Activated CD4-positive, alpha-beta T cell treated with anti-CD3 and anti-CD28 coated beads, Interleukin-2, amount 10 ng/mL, durations not matched to agents 7 days and 5 days (primary cell): ENCODE data around the gene BTBD9. TPM values are rescaled to one million over a fixed set of nuclear protein-coding genes. Genes with fewer than 3 reads are reported as not detected.

ENCODE experiments used
- CTCF ChIA-PET: fragments of 350-600 bp; sonication (Branson Sonifier 250); formaldehyde crosslinking; loops from one replicate; lab custom pipeline; 2021; ENCODE audit warnings: antibody characterized with exemption; lab: Charles Lee
- POLR2A ChIA-PET: fragments of 350-600 bp; sonication (Branson Sonifier 250); formaldehyde crosslinking; loops from one replicate; lab custom pipeline; 2021; ENCODE audit warnings: antibody characterized with exemption; lab: Charles Lee
- DNase-seq: peaks from one replicate; pipeline ENCODE4 v3.0.0-alpha.2; 2020
- H3K27ac Mint-ChIP-seq: one replicate; pipeline ENCODE4 v1.8.0; 2021; ENCODE audit warnings: mild to moderate bottlenecking, moderate library complexity, mixed read lengths
- H3K27me3 Mint-ChIP-seq: one replicate; pipeline ENCODE4 v1.8.0; 2021; ENCODE audit warnings: mixed read lengths
- H3K36me3 Mint-ChIP-seq: one replicate; pipeline ENCODE4 v1.8.0; 2021; ENCODE audit warnings: low read depth, mixed read lengths
- H3K4me1 Mint-ChIP-seq: one replicate; pipeline ENCODE4 v1.8.0; 2021; ENCODE audit warnings: mixed read lengths
- H3K4me3 Mint-ChIP-seq: one replicate; pipeline ENCODE4 v1.8.0; 2021; ENCODE audit warnings: mild to moderate bottlenecking, moderate library complexity, mixed read lengths
- H3K9me3 Mint-ChIP-seq: one replicate; pipeline ENCODE4 v1.8.0; 2021; ENCODE audit warnings: mixed read lengths
- total RNA-seq, 2 experiments: library from RNA; stranded (reverse); gene quantifications; one replicate each; pipeline ENCODE4 v1.2.3, GENCODE V29; 2021

Gene BTBD9
- 10 to 100 TPM; 12.0 to 12.6 TPM for total RNA-seq

DNA sequence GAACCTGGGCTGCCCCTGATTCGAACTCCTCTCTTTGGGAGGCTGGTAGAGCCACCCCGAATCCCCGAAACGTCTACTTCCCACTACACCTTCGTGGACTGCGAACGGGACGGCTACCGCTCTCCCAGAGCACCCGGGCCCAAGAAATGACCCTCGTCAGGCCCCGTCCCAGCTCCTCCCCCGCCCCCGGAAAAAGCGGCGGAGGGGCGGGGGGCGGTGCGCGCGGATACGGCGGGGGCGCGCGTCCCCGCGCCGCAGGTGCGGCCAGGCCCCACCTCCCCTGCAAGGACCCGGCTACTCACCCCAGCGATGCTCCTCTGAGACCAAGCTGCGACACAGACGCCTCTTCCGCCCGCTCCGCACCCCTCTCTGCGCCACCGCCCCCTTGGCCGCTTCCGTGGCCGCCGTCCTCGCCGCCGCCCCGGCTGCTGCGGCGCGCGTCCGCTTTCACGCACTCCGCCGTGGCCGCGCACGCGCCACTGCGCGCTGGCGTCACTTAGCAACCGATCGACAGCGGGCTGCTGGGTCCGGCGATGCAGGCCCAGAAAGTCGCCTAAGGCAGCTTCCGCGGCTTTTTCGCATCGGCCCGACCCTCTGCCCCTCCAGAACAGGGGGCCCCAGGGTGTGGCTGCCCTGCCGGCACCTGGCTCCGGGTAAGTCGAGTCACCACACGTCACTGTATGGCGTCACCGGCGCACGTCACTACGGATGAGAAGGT lies at the start of gene BTBD9:
TSS of gene BTBD9 (minus strand) at position 432 of the 718 bp plus-strand sequence.
- H3K4me1 Mint-ChIP-seq, result peaks cover 44% of the 10 kb centered on the region
- no peaks in the 10 kb centered on the region for H3K27me3 Mint-ChIP-seq
- H3K27ac Mint-ChIP-seq, result peak within 1 kb of the TSS; percentile 95
- H3K9me3 Mint-ChIP-seq, result no peaks in the 10 kb centered on the region
- POLR2A ChIA-PET, result no interaction called here
- CTCF ChIA-PET, result interaction anchor here (0.7 to 1.3 kb wide), 4 partner anchors 10 to 331 kb away, joined by 3 to 5 read pairs (median 3); no protein-coding TSS in a partner anchor
- peaks cover 3% of the 10 kb centered on the region for H3K36me3 Mint-ChIP-seq
- H3K4me3 Mint-ChIP-seq, result peak within 1 kb of the TSS; percentile 87
- peak; percentile 81 for DNase-seq

DNA sequence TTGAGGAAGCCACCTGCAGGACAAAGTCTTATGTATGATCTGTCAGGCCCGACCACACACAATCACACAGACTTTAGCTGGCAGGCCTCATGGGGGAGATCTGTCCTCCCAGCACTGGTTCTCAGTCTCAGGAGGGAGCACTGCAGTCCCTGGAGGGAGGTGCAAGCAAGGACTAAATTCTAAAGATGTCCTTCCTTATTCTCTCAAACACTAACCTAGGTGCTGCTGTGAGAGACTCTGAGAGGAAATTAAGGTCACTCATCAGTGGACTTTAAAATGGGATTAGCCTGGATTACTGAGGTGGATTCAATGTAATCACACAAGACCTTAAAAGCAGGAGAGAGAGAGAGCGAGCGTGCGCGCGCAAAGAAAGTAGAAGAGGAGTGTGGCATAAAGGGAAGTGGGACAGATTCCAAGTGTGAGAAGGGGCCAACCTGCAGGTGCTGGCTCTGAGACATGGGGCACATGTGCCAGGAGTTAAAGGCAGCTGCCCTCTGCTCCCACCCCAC lies 48.9 kb upstream of the BTBD9 start:
- Mint-ChIP-seq H3K9me3 (no peaks in the 10 kb centered on the region), H3K36me3 (peaks cover 18% of the 10 kb centered on the region), H3K27me3 (no peaks in the 10 kb centered on the region), H3K4me3 (no peak overlapping the region), H3K27ac (peak overlapping the region; percentile 51), H3K4me1 (peaks cover 22% of the 10 kb centered on the region)
- ChIA-PET CTCF (interaction anchor here (0.6 to 1.3 kb wide), 2 partner anchors 9 to 61 kb away, joined by 3 to 4 read pairs; no protein-coding TSS in a partner anchor), POLR2A (no interaction called here)
- no peak for DNase-seq

DNA sequence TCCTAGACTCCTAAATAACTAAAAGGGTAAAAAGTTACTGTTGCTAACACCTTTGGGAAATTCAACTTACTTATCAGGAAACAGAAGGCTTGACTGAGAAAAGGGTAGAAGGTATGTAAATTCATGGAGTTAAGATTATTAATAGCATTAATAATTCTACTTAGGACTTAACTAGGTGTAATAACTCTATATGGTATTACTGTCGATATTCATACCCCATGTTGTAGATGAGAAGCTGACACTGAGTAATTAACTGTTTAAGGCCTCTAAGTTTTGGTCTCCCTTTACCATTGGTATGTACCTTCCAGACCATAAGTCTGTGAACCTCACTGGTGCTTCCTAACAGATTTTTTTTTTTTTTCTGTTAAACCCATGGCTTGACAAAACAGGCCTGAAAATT lies 47.8 kb upstream of the BTBD9 start:
- Mint-ChIP-seq H3K27me3 (no peaks in the 10 kb centered on the region), H3K4me1 (peaks cover 22% of the 10 kb centered on the region), H3K4me3 (no peak overlapping the region), H3K9me3 (no peaks in the 10 kb centered on the region), H3K36me3 (peaks cover 23% of the 10 kb centered on the region), H3K27ac (no peak overlapping the region)
- POLR2A ChIA-PET, result no interaction called here
- CTCF ChIA-PET, result interaction anchor here (0.8 to 1.3 kb wide), 2 partner anchors 8 to 9 kb away, joined by 3 to 4 read pairs; no protein-coding TSS in a partner anchor
- no peak for DNase-seq

GRCh38 chr6:38687043-38687353 lies 47.3 kb upstream of the BTBD9 start:
- POLR2A ChIA-PET, result no interaction called here
- no peak overlapping the region for H3K4me3 Mint-ChIP-seq
- peaks cover 24% of the 10 kb centered on the region for H3K36me3 Mint-ChIP-seq
- DNase-seq, result no peak
- no peaks in the 10 kb centered on the region for H3K27me3 Mint-ChIP-seq
- no peaks in the 10 kb centered on the region for H3K9me3 Mint-ChIP-seq
- no peak overlapping the region for H3K27ac Mint-ChIP-seq
- peaks cover 22% of the 10 kb centered on the region for H3K4me1 Mint-ChIP-seq
- CTCF ChIA-PET, result interaction anchor here (0.8 kb wide), 1 partner anchor 8 kb away, joined by 3 read pairs; no protein-coding TSS in a partner anchor

- Mint-ChIP-seq H3K9me3 (no peaks in the 10 kb centered on the region), H3K27me3 (no peaks in the 10 kb centered on the region), H3K4me1 (peaks cover 22% of the 10 kb centered on the region), H3K27ac (no peak overlapping the region), H3K4me3 (no peak overlapping the region), H3K36me3 (peaks cover 30% of the 10 kb centered on the region)
- no peak for DNase-seq
- POLR2A ChIA-PET, result no interaction called here
- CTCF ChIA-PET, result interaction anchor here (0.8 to 1.0 kb wide), 2 partner anchors 8 to 10 kb away, joined by 3 to 4 read pairs; no protein-coding TSS in a partner anchor
Measured at GRCh38 chr6:38686270-38687042, 46.7 kb upstream of the BTBD9 start.

DNA sequence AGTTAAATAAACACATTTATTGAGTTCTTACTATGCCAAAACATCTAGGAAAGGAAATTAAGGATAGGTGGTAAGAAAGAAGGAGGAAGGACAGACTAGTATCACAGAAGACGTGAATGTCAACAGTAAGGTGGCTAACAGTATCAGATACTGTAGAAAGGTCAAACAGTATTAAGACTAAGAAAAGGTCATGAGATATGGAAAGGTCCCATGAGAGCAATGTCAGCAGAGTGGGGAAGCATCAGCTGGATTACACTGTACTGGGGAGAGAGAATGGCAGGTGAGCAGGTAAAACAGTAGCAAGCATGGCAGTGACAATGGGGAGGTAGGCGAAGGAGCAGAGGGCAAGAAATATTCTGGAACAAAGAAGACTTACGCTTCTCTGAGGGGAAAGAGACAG lies 45.2 kb upstream of the BTBD9 start:
- Mint-ChIP-seq H3K9me3 (no peaks in the 10 kb centered on the region), H3K4me3 (no peak overlapping the region), H3K27ac (no peak overlapping the region), H3K36me3 (peaks cover 32% of the 10 kb centered on the region), H3K4me1 (peaks cover 22% of the 10 kb centered on the region), H3K27me3 (no peaks in the 10 kb centered on the region)
- ChIA-PET POLR2A (no interaction called here), CTCF (interaction anchor here (1.1 kb wide), 1 partner anchor 18 kb away, joined by 4 read pairs; the partner anchor contains the start of gene GLO1)
- DNase-seq, result no peak

DNA sequence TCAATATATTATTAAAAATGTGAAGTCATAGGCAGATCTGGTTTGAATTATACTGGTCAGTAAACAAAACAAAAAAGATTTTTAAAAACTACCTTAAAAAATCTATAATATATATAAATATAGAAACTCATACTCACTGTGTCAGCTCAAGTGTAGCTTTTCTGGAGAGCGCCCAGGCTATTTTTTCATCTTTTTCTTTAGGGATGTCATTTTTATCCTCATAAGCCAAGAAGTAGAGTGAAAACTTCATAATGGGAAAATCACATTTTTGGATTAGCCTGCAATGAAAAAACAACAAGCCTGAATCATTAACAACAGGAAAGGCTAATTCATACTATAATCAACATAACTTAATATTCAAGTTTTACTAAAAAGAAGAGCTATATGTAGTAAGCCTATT lies 44.5 kb upstream of the BTBD9 start:
- Mint-ChIP-seq H3K4me3 (no peak overlapping the region), H3K9me3 (no peaks in the 10 kb centered on the region), H3K4me1 (peaks cover 19% of the 10 kb centered on the region), H3K36me3 (peaks cover 32% of the 10 kb centered on the region), H3K27me3 (no peaks in the 10 kb centered on the region), H3K27ac (no peak overlapping the region)
- DNase-seq, result no peak
- POLR2A ChIA-PET, result no interaction called here
- CTCF ChIA-PET, result interaction anchor here (1.1 kb wide), 1 partner anchor 19 kb away, joined by 4 read pairs; the partner anchor contains the start of gene GLO1

- Mint-ChIP-seq H3K27ac (no peak overlapping the region), H3K9me3 (no peaks in the 10 kb centered on the region), H3K4me1 (peaks cover 15% of the 10 kb centered on the region), H3K36me3 (peaks cover 38% of the 10 kb centered on the region), H3K27me3 (no peaks in the 10 kb centered on the region), H3K4me3 (no peak overlapping the region)
- ChIA-PET CTCF (no interaction called here), POLR2A (no interaction called here)
- DNase-seq, result no peak
Measured at GRCh38 chr6:38681850-38682249, 42.1 kb upstream of the BTBD9 start.

- CTCF ChIA-PET, result interaction anchor here (2.0 kb wide), 1 partner anchor 8 kb away, joined by 4 read pairs; no protein-coding TSS in a partner anchor
- POLR2A ChIA-PET, result no interaction called here
- Mint-ChIP-seq H3K27ac (no peak overlapping the region), H3K9me3 (no peaks in the 10 kb centered on the region), H3K36me3 (peaks cover 54% of the 10 kb centered on the region), H3K4me1 (peaks cover 10% of the 10 kb centered on the region), H3K27me3 (no peaks in the 10 kb centered on the region), H3K4me3 (no peak overlapping the region)
- no peak for DNase-seq
Measured at GRCh38 chr6:38679668-38680067, 39.9 kb upstream of the BTBD9 start.

DNA sequence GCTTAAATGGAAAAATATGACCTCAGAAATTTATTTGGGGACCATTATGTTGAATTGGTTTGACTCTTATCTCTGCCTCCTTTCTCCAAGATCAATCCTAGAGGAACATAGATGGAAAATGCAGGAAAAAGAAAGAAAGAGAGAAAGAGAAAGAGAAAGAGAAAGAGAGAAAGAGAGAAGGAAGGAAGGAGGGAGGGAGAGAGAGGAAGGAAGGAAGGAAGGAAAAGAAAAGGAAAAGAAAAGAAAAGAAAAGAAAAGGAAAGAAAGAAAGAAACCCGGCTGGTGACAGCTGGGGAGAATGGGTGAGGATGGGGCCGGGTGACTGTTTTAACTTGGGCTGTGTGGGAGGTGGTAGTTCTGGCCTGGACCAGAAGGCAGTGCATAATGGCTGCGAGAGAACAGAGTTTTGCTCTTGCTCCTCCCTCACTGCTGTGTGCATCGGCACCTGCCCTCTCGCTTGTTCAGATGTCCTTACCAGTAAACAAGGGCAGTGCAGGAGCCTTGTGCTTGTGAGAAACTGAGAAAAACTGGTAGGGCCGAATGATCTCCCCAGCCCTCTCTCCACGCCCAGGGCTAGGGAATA lies 38.5 kb upstream of the BTBD9 start:
- ChIA-PET CTCF (interaction anchor here (0.9 to 2.0 kb wide), 2 partner anchors 9 to 10 kb away, joined by 3 to 4 read pairs; no protein-coding TSS in a partner anchor), POLR2A (no interaction called here)
- no peak overlapping the region for H3K27ac Mint-ChIP-seq

DNA sequence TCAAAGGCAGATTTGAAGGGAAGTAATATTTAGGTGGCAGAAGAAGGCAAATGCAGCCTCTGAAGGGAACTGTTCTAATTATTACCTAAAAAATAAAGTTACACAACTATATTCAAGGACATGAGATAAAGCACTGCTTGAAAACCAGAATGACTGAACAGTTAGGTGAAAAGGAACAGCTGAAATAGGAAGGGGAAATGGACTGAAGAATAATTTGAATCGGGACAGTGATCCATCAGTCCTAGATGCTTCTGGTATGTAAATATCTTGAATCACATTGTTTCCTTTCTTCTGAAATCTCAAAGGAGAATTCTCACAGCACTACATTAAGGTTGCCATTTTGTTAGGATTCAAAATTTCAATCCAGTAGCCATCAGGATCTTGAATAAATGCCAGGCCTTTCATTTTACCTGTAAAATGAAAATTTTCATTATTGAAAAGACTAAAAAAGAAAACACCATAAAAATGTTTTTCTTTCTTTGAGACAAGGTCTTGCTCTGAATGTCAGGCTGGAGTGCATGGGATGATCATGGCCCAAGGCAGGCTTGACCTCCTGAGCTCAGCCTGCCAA lies 37.3 kb upstream of the BTBD9 start:
- Mint-ChIP-seq H3K27ac (no peak overlapping the region), H3K9me3 (no peaks in the 10 kb centered on the region), H3K4me1 (peaks cover 28% of the 10 kb centered on the region), H3K36me3 (peaks cover 56% of the 10 kb centered on the region), H3K4me3 (no peak overlapping the region), H3K27me3 (no peaks in the 10 kb centered on the region)
- ChIA-PET CTCF (interaction anchor here (1.0 kb wide), 1 partner anchor 9 kb away, joined by 4 read pairs; no protein-coding TSS in a partner anchor), POLR2A (no interaction called here)
- DNase-seq, result no peak

More for the DNA sequence above, 38.5 kb upstream of the BTBD9 start:
- Mint-ChIP-seq H3K36me3 (peaks cover 61% of the 10 kb centered on the region), H3K4me1 (peaks cover 24% of the 10 kb centered on the region), H3K27me3 (no peaks in the 10 kb centered on the region), H3K4me3 (no peak overlapping the region), H3K9me3 (no peaks in the 10 kb centered on the region)
- no peak for DNase-seq
